ENCODE data around the gene ABCC3. TPM values are rescaled to one million over a fixed set of nuclear protein-coding genes. Genes with fewer than 3 reads are reported as not detected.
A peak's percentile ranks its signal among the peaks of the same experiment; 100 is the strongest.

Gene ABCC3
- total and polyA plus RNA-seq, 4 donors = 10.3 to 46.4 (median 32.0) TPM

GRCh38 chr17:50601823-50602375, 32.8 kb upstream of the ABCC3 start:
- WGBS, 2 donors = 71 to 76% methylated on average over 13 of the region's 13 CpGs
- DNase-seq (peak; percentile 54 to 74 (median 60)), ATAC-seq (ENCODE audit: insufficient read depth, low FRiP score) (no peak)
- Histone ChIP-seq H3K4me3 (no peak overlapping the region), H3K9ac (ENCODE audit: insufficient read depth in 1 of 2, low read length in 2 of 2) (no peak overlapping the region), H3K9me3 (ENCODE audit: control insufficient read depth in 4 of 4, insufficient read depth in 3 of 4, low read length in 3 of 4) (no peaks in the 10 kb centered on the region), H3K27me3 (ENCODE audit: control insufficient read depth in 3 of 3, insufficient read depth in 3 of 3, low read length in 2 of 3) (no peaks in the 10 kb centered on the region), H3K36me3 (ENCODE audit: control insufficient read depth in 4 of 4, insufficient read depth in 4 of 4, low read length in 4 of 4) (peaks cover 0 to 23% (median 7%) of the 10 kb centered on the region in 4 donors), H3K27ac (ENCODE audit: low read depth in 1 of 2, low read length in 1 of 2) (no peak overlapping the region), H3K4me1 (ENCODE audit: control insufficient read depth in 5 of 5, insufficient read depth in 5 of 5, low read length in 5 of 5) (peaks cover 0 to 54% (median 32%) of the 10 kb centered on the region in 5 donors)
- TF ChIP-seq CTCF (IDR thresholded peaks at IDR 0.05; ENCODE audit: control extremely low read depth, extremely low read depth) = no peak

- no peak overlapping the region for H3K9ac ChIP-seq (ENCODE audit: insufficient read depth in 1 of 2, low read length in 2 of 2)
- no peak overlapping the region for H3K4me3 ChIP-seq
- peaks cover 0 to 54% (median 32%) of the 10 kb centered on the region in 5 donors for H3K4me1 ChIP-seq (ENCODE audit: control insufficient read depth in 5 of 5, insufficient read depth in 5 of 5, low read length in 5 of 5)
- TF ChIP-seq CTCF (IDR thresholded peaks at IDR 0.05; ENCODE audit: control extremely low read depth, extremely low read depth) = no peak
- peaks cover 0 to 21% (median 8%) of the 10 kb centered on the region in 4 donors for H3K36me3 ChIP-seq (ENCODE audit: control insufficient read depth in 4 of 4, insufficient read depth in 4 of 4, low read length in 4 of 4)
- no peak overlapping the region for H3K27ac ChIP-seq (ENCODE audit: low read depth in 1 of 2, low read length in 1 of 2)
- WGBS, 2 donors = 92 to 94% methylated on average over 18 of the region's 18 CpGs
- ATAC-seq (ENCODE audit: insufficient read depth, low FRiP score) (no peak), DNase-seq (no peak)
- H3K27me3 ChIP-seq (ENCODE audit: control insufficient read depth in 3 of 3, insufficient read depth in 3 of 3, low read length in 2 of 3) = no peaks in the 10 kb centered on the region
- H3K9me3 ChIP-seq (ENCODE audit: control insufficient read depth in 4 of 4, insufficient read depth in 3 of 4, low read length in 3 of 4) = no peaks in the 10 kb centered on the region
These were observed 31.8 kb upstream of the ABCC3 start for GRCh38 chr17:50602836-50603235.

GRCh38 chr17:50603340-50603739, 31.3 kb upstream of the ABCC3 start:
- 69 to 76% methylated on average over 9 of the region's 9 CpGs for WGBS, 2 donors
- no peak for TF ChIP-seq CTCF (IDR thresholded peaks at IDR 0.05; ENCODE audit: control extremely low read depth, extremely low read depth)
- no peaks in the 10 kb centered on the region for H3K9me3 ChIP-seq (ENCODE audit: control insufficient read depth in 4 of 4, insufficient read depth in 3 of 4, low read length in 3 of 4)

GRCh38 chr17:50604513-50604912, 30.2 kb upstream of the ABCC3 start:
- WGBS, 2 donors = 12 to 15% methylated on average over 11 to 13 of the region's 13 CpGs

More at GRCh38 chr17:50603340-50603739, 31.3 kb upstream of the ABCC3 start:
- H3K27ac ChIP-seq (ENCODE audit: low read depth in 1 of 2, low read length in 1 of 2) = no peak overlapping the region
- ATAC-seq (ENCODE audit: insufficient read depth, low FRiP score) = no peak
- DNase-seq = no peak
- no peak overlapping the region for H3K4me3 ChIP-seq
- peaks cover 0 to 21% (median 8%) of the 10 kb centered on the region in 4 donors for H3K36me3 ChIP-seq (ENCODE audit: control insufficient read depth in 4 of 4, insufficient read depth in 4 of 4, low read length in 4 of 4)
- no peaks in the 10 kb centered on the region for H3K27me3 ChIP-seq (ENCODE audit: control insufficient read depth in 3 of 3, insufficient read depth in 3 of 3, low read length in 2 of 3)
- H3K9ac ChIP-seq (ENCODE audit: insufficient read depth in 1 of 2, low read length in 2 of 2) = no peak overlapping the region
- peaks cover 0 to 54% (median 32%) of the 10 kb centered on the region in 5 donors for H3K4me1 ChIP-seq (ENCODE audit: control insufficient read depth in 5 of 5, insufficient read depth in 5 of 5, low read length in 5 of 5)

More at GRCh38 chr17:50604513-50604912, 30.2 kb upstream of the ABCC3 start:
- H3K27ac ChIP-seq (ENCODE audit: low read depth in 1 of 2, low read length in 1 of 2) = no peak overlapping the region
- peaks cover 0 to 54% (median 32%) of the 10 kb centered on the region in 5 donors for H3K4me1 ChIP-seq (ENCODE audit: control insufficient read depth in 5 of 5, insufficient read depth in 5 of 5, low read length in 5 of 5)
- ATAC-seq (ENCODE audit: insufficient read depth, low FRiP score) (no peak), DNase-seq (peak; percentile 99 to 100 (median 100))
- no peaks in the 10 kb centered on the region for H3K27me3 ChIP-seq (ENCODE audit: control insufficient read depth in 3 of 3, insufficient read depth in 3 of 3, low read length in 2 of 3)
- no peak for TF ChIP-seq CTCF (IDR thresholded peaks at IDR 0.05; ENCODE audit: control extremely low read depth, extremely low read depth)
- no peaks in the 10 kb centered on the region for H3K9me3 ChIP-seq (ENCODE audit: control insufficient read depth in 4 of 4, insufficient read depth in 3 of 4, low read length in 3 of 4)
- no peak overlapping the region for H3K9ac ChIP-seq (ENCODE audit: insufficient read depth in 1 of 2, low read length in 2 of 2)
- no peak overlapping the region for H3K4me3 ChIP-seq
- H3K36me3 ChIP-seq (ENCODE audit: control insufficient read depth in 4 of 4, insufficient read depth in 4 of 4, low read length in 4 of 4) = peaks cover 0 to 20% (median 8%) of the 10 kb centered on the region in 4 donors

All from lung (tissue), 12 donors.